Calu3 (cell line): ENCODE results near the gene TRIM41. TPM values are rescaled to one million over a fixed set of nuclear protein-coding genes. Genes with fewer than 3 reads are reported as not detected.

Experiments
- microRNA-seq: library from miRNA; unstranded; fragments of <30 nt; microRNA quantifications from one replicate; pipeline ENCODE4 v1.2.0, GENCODE V29; 2022
- total RNA-seq: library from RNA; stranded (reverse); gene quantifications from 2 replicates; pipeline ENCODE4 v1.2.3, GENCODE V29; 2022

TRIM41 gene
- total RNA-seq, 1 experiment from 2014 or later, result 33.5 TPM

Small RNAs within 50 kb of the gene (microRNA-seq; reads per million reads assigned to microRNA genes)
- gene MIR4638, result not detected

Other genes starting within 250 kb of the TRIM41 start
- not detected in 2 replicates for gene BTNL3, start 234.4 kb upstream of the TRIM41 start, total RNA-seq
- gene BTNL9, start 183.0 kb upstream of the TRIM41 start, total RNA-seq, result 5.0 and 5.8 TPM in 2 replicates
- gene OR2V1, start 92.1 kb upstream of the TRIM41 start, total RNA-seq, result not detected in 2 replicates
- gene OR2V2, start 75.7 kb upstream of the TRIM41 start, total RNA-seq, result not detected in 2 replicates
- 1.8 and 2.4 TPM in 2 replicates for gene TRIM7, start 18.1 kb upstream of the TRIM41 start, total RNA-seq
- gene RACK1, start 20.6 kb downstream of the TRIM41 start, total RNA-seq, result 1,679 and 1,946 TPM in 2 replicates
- 14.8 and 14.9 TPM in 2 replicates for gene TRIM52, start 37.9 kb downstream of the TRIM41 start, total RNA-seq
- gene OR4F3, start 144.0 kb downstream of the TRIM41 start, total RNA-seq, result not detected in 2 replicates